ENCODE measurements around the gene HOXB1. TPM values are rescaled to one million over a fixed set of nuclear protein-coding genes. Genes with fewer than 3 reads are reported as not detected.

Gene HOXB1
- total and polyA plus RNA-seq, 2 of the 8 experiments (the other 6 are each of a cell fraction or from before 2014, with no cell fraction given), result not detected

DNA sequence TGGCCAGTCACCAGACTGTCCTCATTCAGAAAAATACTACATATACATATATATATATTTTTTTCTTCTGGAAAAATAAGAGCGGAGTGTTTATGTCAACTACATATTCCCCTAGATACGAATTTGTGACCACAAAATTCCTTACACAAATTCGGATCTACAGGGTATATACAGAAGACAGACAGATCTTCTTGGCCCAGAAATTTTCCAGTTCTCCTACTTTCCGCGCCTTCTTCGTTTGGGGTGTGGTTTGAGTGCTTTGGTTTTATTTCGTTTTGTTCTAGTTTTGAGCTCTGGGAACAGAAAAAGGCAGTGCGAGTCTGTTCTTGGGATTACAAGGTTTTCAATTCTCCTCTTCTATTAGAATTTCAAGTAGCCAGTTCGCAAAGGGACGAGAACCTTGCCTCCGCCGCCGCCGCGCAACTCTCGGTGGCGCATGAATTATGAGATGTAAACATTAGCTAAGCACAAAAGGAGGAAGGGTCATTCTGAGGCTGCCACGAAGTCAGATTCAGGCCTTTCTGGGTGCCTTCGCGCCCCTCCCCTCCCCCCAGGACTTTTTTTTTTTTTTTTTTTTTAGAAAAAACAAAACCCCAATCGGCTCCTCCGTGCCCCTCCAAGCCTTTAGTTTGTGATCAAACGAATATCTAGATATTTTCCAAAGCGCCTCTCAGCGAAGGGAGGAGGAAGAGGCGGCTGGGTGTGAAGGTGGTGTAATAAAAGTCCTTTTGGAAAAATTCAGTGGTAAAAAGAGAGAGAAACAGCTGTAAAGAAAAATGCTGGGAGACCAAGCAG, 49.1 kb upstream of the HOXB1 start:
- Histone ChIP-seq H3K4me1 (replicated peaks in 1 of 4; ENCODE audit: control insufficient read depth in 3 of 4, insufficient read depth in 4 of 4, low read length in 3 of 4) (peaks cover 0 to 13% (median 3%) of the 10 kb centered on the region in 4 experiments; a peak in 5 of 7 replicates), H4K20me1 (replicated peaks in 1 of 2; ENCODE audit: control insufficient read depth in 1 of 2, insufficient read depth in 2 of 2, low read length in 2 of 2) (peaks cover 22 to 40% of the 10 kb centered on the region in 2 experiments), H2BK15ac (ENCODE audit: low read length) (no peak overlapping the region), H3K4me2 (ENCODE audit: insufficient read depth in 1 of 2, low read depth in 2 of 2, low read length in 2 of 2) (no peak overlapping the region; a peak in 1 of 4 replicates), H3K23ac (ENCODE audit: insufficient read length) (no peak overlapping the region), H3K36me3 (ENCODE audit: control insufficient read depth in 2 of 4, insufficient read depth in 4 of 4, low read length in 3 of 4) (peaks cover 0 to 12% (median 0%) of the 10 kb centered on the region in 4 experiments; a peak in 1 of 8 replicates), H4K8ac (ENCODE audit: extremely low read depth, insufficient read depth, low read length) (no peak overlapping the region), H2AK5ac (ENCODE audit: low read depth, low read length) (no peak overlapping the region), H2AFZ (ENCODE audit: low read length) (no peak overlapping the region), H3K9me3 (ENCODE audit: insufficient read depth in 2 of 2, low read depth in 1 of 2, low read length in 1 of 2) (no peaks in the 10 kb centered on the region), H3K4me3 (ENCODE audit: extremely low read depth in 1 of 4, insufficient read depth in 2 of 4, low read depth in 3 of 4, low read length in 4 of 4) (no peak overlapping the region), H2BK20ac (ENCODE audit: low read length) (no peak overlapping the region), H3K27me3 (replicated peaks in 1 of 4; ENCODE audit: control insufficient read depth in 3 of 4, extremely low read depth in 1 of 4, insufficient read depth in 3 of 4, low read length in 3 of 4) (peaks cover 99 to 100% (median 100%) of the 10 kb centered on the region in 4 experiments), H3K56ac (replicated peaks; ENCODE audit: insufficient read length, low read depth, low read length) (no peak overlapping the region), H3K18ac (ENCODE audit: extremely low read depth, low read length) (no peak overlapping the region), H3K4ac (replicated peaks; ENCODE audit: insufficient read length, low read depth, low read length) (no peak overlapping the region), H2BK12ac (ENCODE audit: low read depth, low read length) (no peak overlapping the region), H3K27ac (ENCODE audit: low read depth, low read length) (no peak overlapping the region), H3K9ac (replicated peaks in 1 of 4; ENCODE audit: extremely low read depth in 1 of 4, low read depth in 3 of 4, low read length in 3 of 4) (no peak overlapping the region), H4K5ac (ENCODE audit: insufficient read length, low read depth, low read length) (no peak overlapping the region), H2BK120ac (replicated peaks; ENCODE audit: low read depth, low read length) (no peak overlapping the region), H3K23me2 (ENCODE audit: low read depth, low read length) (no peaks in the 10 kb centered on the region), H3K79me2 (ENCODE audit: control insufficient read depth in 1 of 2, insufficient read depth in 2 of 2, low read length in 2 of 2) (no peaks in the 10 kb centered on the region), H4K91ac (replicated peaks; ENCODE audit: insufficient read length, low read length) (no peak overlapping the region), H3K79me1 (ENCODE audit: low read depth, low read length) (no peaks in the 10 kb centered on the region), H2BK5ac (ENCODE audit: low read depth, low read length) (no peak overlapping the region), H3K14ac (ENCODE audit: insufficient read length) (no peak overlapping the region)
- POLR2A ChIA-PET (ENCODE audit: partially characterized antibody), result no interaction called here
- WGBS, 2 experiments (ENCODE audit: extremely low coverage in 1 of 2, insufficient coverage in 1 of 2, insufficient read length in 1 of 2, insufficient replicate concordance in 2 of 2, low coverage in 1 of 2, low lambda C conversion rate in 2 of 2, missing lambda C conversion rate in 1 of 2), result 10% methylated on average over 21 of the region's 26 CpGs; no CpG with 5 or more reads in 1 of the 2 experiments
- DNase-seq (ENCODE audit: low read depth in 1 of 2, low spot score in 2 of 2) (no peak), FAIRE-seq (no peak)
- CTCF ChIA-PET (ENCODE audit: partially characterized antibody), result interaction anchor here (1.0 to 1.1 kb wide), 2 partner anchors 9 to 16 kb away, joined by 3 to 4 read pairs; no protein-coding TSS in a partner anchor
- TF ChIP-seq, protein P1, sequence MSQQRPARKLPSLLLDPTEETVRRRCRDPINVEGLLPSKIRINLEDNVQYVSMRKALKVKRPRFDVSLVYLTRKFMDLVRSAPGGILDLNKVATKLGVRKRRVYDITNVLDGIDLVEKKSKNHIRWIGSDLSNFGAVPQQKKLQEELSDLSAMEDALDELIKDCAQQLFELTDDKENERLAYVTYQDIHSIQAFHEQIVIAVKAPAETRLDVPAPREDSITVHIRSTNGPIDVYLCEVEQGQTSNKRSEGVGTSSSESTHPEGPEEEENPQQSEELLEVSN (IDR thresholded peaks at IDR 0.05), result no peak
- TF ChIP-seq CBX8 (IDR thresholded peaks at IDR 0.05; ENCODE audit: borderline replicate concordance, low read depth, low read length), result peak; percentile 97
- TF ChIP-seq EZH2 (IDR thresholded peaks at IDR 0.05; ENCODE audit: low read depth, low read length, severe bottlenecking), result peak; percentile 28
- peak; percentile 98 for TF ChIP-seq RNF2 (IDR thresholded peaks at IDR 0.05; ENCODE audit: borderline replicate concordance, low read depth, low read length, missing control alignments, poor library complexity, severe bottlenecking)
